C4-2B (cell line): ENCODE measurements around the gene PLA2G4D.

Source experiments
- CTCF ChIP-seq: fragments of 450-650 bp; conservative IDR thresholded peaks from 2 replicates; pipeline ENCODE4 v1.5.1; 2017; ENCODE audit warnings: mild to moderate bottlenecking
- ZFX ChIP-seq: fragments of 450-650 bp; IDR thresholded peaks from 2 replicates; pipeline ENCODE4 v1.6.1; 2017

- no peak for TF ChIP-seq CTCF
- TF ChIP-seq ZFX: no peak
These were observed 7.5 kb upstream of the PLA2G4D start for GRCh38 chr15:42101861-42102260.
